WTC11 (cell line): ENCODE data around the gene TMEM178B. TPM values are rescaled to one million over a fixed set of nuclear protein-coding genes. Genes with fewer than 3 reads are reported as not detected.

Experiments used
- ATAC-seq: fragments of 200-7000 bp; cut with Tn5 transposase; 2 replicates; pipeline ENCODE4 v1.10.0; 2021; ENCODE audit warnings: mild to moderate bottlenecking, moderate library complexity
- CTCF ChIA-PET: fragments of 300-600 bp; sonication (Branson Sonifier 250); formaldehyde crosslinking; loops from one replicate; lab custom pipeline; 2021; ENCODE audit warnings: antibody characterized with exemption; lab: Charles Lee
- POLR2A ChIA-PET: fragments of 350-600 bp; sonication (Branson Sonifier 250); formaldehyde crosslinking; loops from one replicate; lab custom pipeline; 2021; ENCODE audit warnings: antibody characterized with exemption; lab: Charles Lee
- DNase-seq: peaks from one replicate; pipeline ENCODE4 v3.0.0; 2021; ENCODE audit warnings: low spot score
- H3K27ac Mint-ChIP-seq: 2 replicates; pipeline ENCODE4 v1.8.0; 2021; ENCODE audit warnings: mixed read lengths
- H3K27me3 Mint-ChIP-seq: 2 replicates; pipeline ENCODE4 v1.8.0; 2021; ENCODE audit warnings: low read depth, mild to moderate bottlenecking, moderate library complexity, mixed read lengths
- H3K36me3 Mint-ChIP-seq: 2 replicates; pipeline ENCODE4 v1.8.0; 2021; ENCODE audit warnings: mixed read lengths
- H3K4me1 Mint-ChIP-seq: 2 replicates; pipeline ENCODE4 v1.8.0; 2022; ENCODE audit warnings: mixed read lengths
- H3K4me3 Mint-ChIP-seq: 2 replicates; pipeline ENCODE4 v1.8.0; 2021; ENCODE audit warnings: mild to moderate bottlenecking, moderate library complexity, mixed read lengths
- H3K9me3 Mint-ChIP-seq: 2 replicates; pipeline ENCODE4 v1.8.0; 2021; ENCODE audit warnings: mixed read lengths
- E2F4 ChIP-seq: sonication (generic); formaldehyde crosslinking; IDR thresholded peaks from 2 replicates; pipeline ENCODE4 v1.8.1; 2022; ENCODE audit warnings: low read depth, mild to moderate bottlenecking, moderate library complexity, missing genetic modification reagents, borderline replicate concordance
- ELF4 ChIP-seq: sonication (generic); formaldehyde crosslinking; IDR thresholded peaks from 2 replicates; pipeline ENCODE4 v1.8.1; 2022; ENCODE audit warnings: low read depth, mild to moderate bottlenecking, moderate library complexity, missing genetic modification reagents
- ERG ChIP-seq: fragments of 250-450 bp; sonication (Bioruptor Pico); IDR thresholded peaks from 2 replicates; pipeline ENCODE4 v1.8.0; 2021; ENCODE audit warnings: mild to moderate bottlenecking
- ESRRA ChIP-seq: sonication (generic); formaldehyde crosslinking; IDR thresholded peaks from 2 replicates; pipeline ENCODE4 v1.8.1; 2022; ENCODE audit warnings: mild to moderate bottlenecking, missing genetic modification reagents, borderline replicate concordance
- FOXP1 ChIP-seq: sonication (generic); formaldehyde crosslinking; IDR thresholded peaks from 2 replicates; pipeline ENCODE4 v1.8.0; 2022; ENCODE audit warnings: missing genetic modification reagents, mild to moderate bottlenecking, moderate library complexity, borderline replicate concordance
- FOXP4 ChIP-seq: sonication (generic); formaldehyde crosslinking; IDR thresholded peaks from 2 replicates; pipeline ENCODE4 v1.8.0; 2022; ENCODE audit warnings: mild to moderate bottlenecking, missing genetic modification reagents
- IRF2 ChIP-seq: sonication (generic); formaldehyde crosslinking; IDR thresholded peaks from 2 replicates; pipeline ENCODE4 v1.8.0; 2022; ENCODE audit warnings: low read depth, missing genetic modification reagents, borderline replicate concordance
- NFATC4 ChIP-seq: fragments of 250-450 bp; sonication (Bioruptor Pico); IDR thresholded peaks from 2 replicates; pipeline ENCODE4 v1.9.0; 2021; ENCODE audit warnings: mild to moderate bottlenecking
- NFE2L1 ChIP-seq: sonication (generic); formaldehyde crosslinking; IDR thresholded peaks from 2 replicates; pipeline ENCODE4 v1.8.1; 2023; ENCODE audit warnings: missing genetic modification reagents
- NFYB ChIP-seq: sonication (generic); formaldehyde crosslinking; conservative IDR thresholded peaks from 2 replicates; pipeline ENCODE4 v1.8.0; 2022; ENCODE audit warnings: low read depth, missing genetic modification reagents
- NR1H2 ChIP-seq: sonication (generic); formaldehyde crosslinking; IDR thresholded peaks from 2 replicates; pipeline ENCODE4 v1.9.0; 2021; ENCODE audit warnings: mild to moderate bottlenecking, moderate library complexity, missing genetic modification reagents
- NR3C1 ChIP-seq: sonication (generic); formaldehyde crosslinking; conservative IDR thresholded peaks from 2 replicates; pipeline ENCODE4 v1.8.1; 2023; ENCODE audit warnings: low read depth, mild to moderate bottlenecking, missing genetic modification reagents
- SOX15 ChIP-seq: fragments of 250-450 bp; sonication (Bioruptor Pico); IDR thresholded peaks from 2 replicates; pipeline ENCODE4 v1.9.0; 2021; ENCODE audit warnings: mild to moderate bottlenecking
- TCF7 ChIP-seq: sonication (generic); formaldehyde crosslinking; IDR thresholded peaks from 2 replicates; pipeline ENCODE4 v1.8.0; 2022; ENCODE audit warnings: mild to moderate bottlenecking, low read depth, missing genetic modification reagents, moderate library complexity
- TEAD4 ChIP-seq: sonication (generic); formaldehyde crosslinking; IDR thresholded peaks from 2 replicates; pipeline ENCODE4 v1.8.0; 2022; ENCODE audit warnings: mild to moderate bottlenecking, missing genetic modification reagents
- USF1 ChIP-seq: sonication (generic); formaldehyde crosslinking; IDR thresholded peaks from 2 replicates; pipeline ENCODE4 v1.8.0; 2022; ENCODE audit warnings: mild to moderate bottlenecking, missing genetic modification reagents
- ZBTB21 ChIP-seq: sonication (generic); formaldehyde crosslinking; IDR thresholded peaks from 2 replicates; pipeline ENCODE4 v1.8.1; 2023; ENCODE audit warnings: mild to moderate bottlenecking, missing genetic modification reagents, borderline replicate concordance
- ZNF219 ChIP-seq: sonication (generic); formaldehyde crosslinking; IDR thresholded peaks from 2 replicates; pipeline ENCODE4 v1.8.0; 2023; ENCODE audit warnings: missing genetic modification reagents, mild to moderate bottlenecking, borderline replicate concordance
- ZNF416 ChIP-seq: fragments of 250-450 bp; sonication (Bioruptor Pico); IDR thresholded peaks from 2 replicates; pipeline ENCODE4 v1.9.0; 2021; ENCODE audit warnings: mild to moderate bottlenecking, inconsistent platforms
- ZNF425 ChIP-seq: fragments of 250-450 bp; sonication (Bioruptor Pico); conservative IDR thresholded peaks from 2 replicates; pipeline ENCODE4 v1.9.0; 2021; ENCODE audit warnings: mild to moderate bottlenecking
- ZNF532 ChIP-seq: fragments of 250-450 bp; sonication (Bioruptor Pico); IDR thresholded peaks from 2 replicates; pipeline ENCODE4 v1.9.0; 2021; ENCODE audit warnings: mild to moderate bottlenecking, borderline replicate concordance
- ZNF671 ChIP-seq: fragments of 250-450 bp; sonication (Bioruptor Pico); IDR thresholded peaks from 2 replicates; pipeline ENCODE4 v1.8.0; 2021; ENCODE audit warnings: mild to moderate bottlenecking
- total RNA-seq: library from RNA; stranded (reverse); gene quantifications from 3 replicates; pipeline ENCODE4 v1.2.3, GENCODE V29; 2021

Gene TMEM178B
- total RNA-seq, 1 experiment from 2014 or later, result 20.4 TPM

- TF ChIP-seq ESRRA (no peak), TCF7 (no peak), FOXP4 (CRISPR knock-in tag) (no peak), USF1 (CRISPR knock-in tag) (no peak), SOX15 (CRISPR knock-in tag) (no peak), E2F4 (CRISPR knock-in tag) (no peak), FOXP1 (CRISPR knock-in tag) (no peak), IRF2 (CRISPR knock-in tag) (no peak), NFATC4 (no peak), NR3C1 (no peak), ZNF219 (CRISPR knock-in tag) (no peak), ZNF532 (no peak)
Measured at GRCh38 chr7:141281311-141281710, 207.4 kb downstream of the TMEM178B start (continued).

GRCh38 chr7:141286522-141286921 is 212.7 kb downstream of the TMEM178B start:
- Mint-ChIP-seq H3K9me3 (no peaks in the 10 kb centered on the region), H3K27me3 (no peaks in the 10 kb centered on the region), H3K36me3 (no peaks in the 10 kb centered on the region), H3K4me3 (no peak overlapping the region), H3K27ac (no peak overlapping the region), H3K4me1 (peaks cover 14% of the 10 kb centered on the region)
- TF ChIP-seq ESRRA (no peak), ZNF416 (CRISPR knock-in tag) (no peak), ZBTB21 (CRISPR knock-in tag) (no peak), ELF4 (no peak), NFYB (CRISPR knock-in tag) (no peak)
- ChIA-PET POLR2A (no interaction called here), CTCF (no interaction called here)
- ATAC-seq (no peak), DNase-seq (no peak)

- Mint-ChIP-seq H3K4me1 (peaks cover 9% of the 10 kb centered on the region), H3K9me3 (no peaks in the 10 kb centered on the region), H3K27ac (no peak overlapping the region; the same call in 1 of the 2 replicates), H3K36me3 (no peaks in the 10 kb centered on the region), H3K27me3 (no peaks in the 10 kb centered on the region), H3K4me3 (no peak overlapping the region)
- POLR2A ChIA-PET, result no interaction called here
- ATAC-seq, result no peak
- CTCF ChIA-PET, result interaction anchor here (2.5 kb wide), 1 partner anchor 246 kb away, joined by 6 read pairs; no protein-coding TSS in a partner anchor
- no peak for DNase-seq
- TF ChIP-seq TEAD4 (CRISPR knock-in tag) (no peak), NFE2L1 (CRISPR knock-in tag) (no peak), ZNF671 (CRISPR knock-in tag) (no peak), IRF2 (CRISPR knock-in tag) (no peak), E2F4 (CRISPR knock-in tag) (no peak), NR1H2 (CRISPR knock-in tag) (no peak), ZNF425 (CRISPR knock-in tag) (no peak), ERG (CRISPR knock-in tag) (no peak), SOX15 (CRISPR knock-in tag) (no peak)
Measured at GRCh38 chr7:141287936-141288335, 214.1 kb downstream of the TMEM178B start.
